HG03060 (cell line): ENCODE data around the gene IZUMO2.
"Not testable (repeated sequence)": the region's sequence is repeated elsewhere in the genome, so short reads cannot be mapped to it uniquely, and the experiment has no call there.

Source experiments
- ATAC-seq: cut with Tn5 transposase; IDR thresholded peaks from one replicate; pipeline ENCODE4 v1.9.1; 2021; ENCODE audit warnings: low read depth, moderate number of reproducible peaks; ENCODE audit not compliant: unreplicated experiment

Gene IZUMO2

GRCh38 chr19:50187937-50188336 lies 24.9 kb upstream of the IZUMO2 start:
- no peak for ATAC-seq

GRCh38 chr19:50184196-50184595 lies 21.1 kb upstream of the IZUMO2 start:
- no peak for ATAC-seq

- no peak for ATAC-seq
Measured at GRCh38 chr19:50181121-50181520, 18.0 kb upstream of the IZUMO2 start.

GRCh38 chr19:50178859-50179537 lies 15.9 kb upstream of the IZUMO2 start:
- ATAC-seq: no peak

- no peak for ATAC-seq
Measured at GRCh38 chr19:50178320-50178719, 15.2 kb upstream of the IZUMO2 start.

GRCh38 chr19:50176775-50177174 lies 13.7 kb upstream of the IZUMO2 start:
- ATAC-seq: no peak

GRCh38 chr19:50175924-50176323 lies 12.8 kb upstream of the IZUMO2 start:
- no peak for ATAC-seq

- no peak for ATAC-seq
Measured at GRCh38 chr19:50174100-50174793, 11.2 kb upstream of the IZUMO2 start.

- no peak for ATAC-seq
Measured at GRCh38 chr19:50173127-50173526, 10.0 kb upstream of the IZUMO2 start.

GRCh38 chr19:50172726-50173125 lies 9.6 kb upstream of the IZUMO2 start:
- no peak for ATAC-seq

- ATAC-seq: no peak
Measured at GRCh38 chr19:50171752-50172151, 8.7 kb upstream of the IZUMO2 start.

- ATAC-seq: no peak
Measured at GRCh38 chr19:50167314-50167721, 4.2 kb upstream of the IZUMO2 start.

- ATAC-seq: no peak
Measured at GRCh38 chr19:50159078-50159477, 4.0 kb downstream of the IZUMO2 start.

- no peak for ATAC-seq
Measured at GRCh38 chr19:50158577-50158976, 4.5 kb downstream of the IZUMO2 start.

GRCh38 chr19:50155520-50156109 lies 7.5 kb downstream of the IZUMO2 start:
- ATAC-seq: no peak

GRCh38 chr19:50154529-50154928 lies 8.6 kb downstream of the IZUMO2 start:
- ATAC-seq: no peak

- no peak for ATAC-seq
Measured at GRCh38 chr19:50152578-50152977, 10.5 kb downstream of the IZUMO2 start.

GRCh38 chr19:50148528-50148927 lies 14.6 kb downstream of the IZUMO2 start:
- ATAC-seq: no peak

- no peak for ATAC-seq
Measured at GRCh38 chr19:50147462-50148423, 15.3 kb downstream of the IZUMO2 start.

GRCh38 chr19:50141921-50142320 lies 21.2 kb downstream of the IZUMO2 start:
- not testable (repeated sequence) for ATAC-seq
